ENCODE results near the gene TRMO. TPM values are rescaled to one million over a fixed set of nuclear protein-coding genes. Genes with fewer than 3 reads are reported as not detected.

TRMO gene
- total and polyA plus RNA-seq, 2 of the 13 experiments (the other 11 are each of a cell fraction or from before 2014, with no cell fraction given) = 8.7 to 18.6 TPM

- TF ChIP-seq, protein P1, sequence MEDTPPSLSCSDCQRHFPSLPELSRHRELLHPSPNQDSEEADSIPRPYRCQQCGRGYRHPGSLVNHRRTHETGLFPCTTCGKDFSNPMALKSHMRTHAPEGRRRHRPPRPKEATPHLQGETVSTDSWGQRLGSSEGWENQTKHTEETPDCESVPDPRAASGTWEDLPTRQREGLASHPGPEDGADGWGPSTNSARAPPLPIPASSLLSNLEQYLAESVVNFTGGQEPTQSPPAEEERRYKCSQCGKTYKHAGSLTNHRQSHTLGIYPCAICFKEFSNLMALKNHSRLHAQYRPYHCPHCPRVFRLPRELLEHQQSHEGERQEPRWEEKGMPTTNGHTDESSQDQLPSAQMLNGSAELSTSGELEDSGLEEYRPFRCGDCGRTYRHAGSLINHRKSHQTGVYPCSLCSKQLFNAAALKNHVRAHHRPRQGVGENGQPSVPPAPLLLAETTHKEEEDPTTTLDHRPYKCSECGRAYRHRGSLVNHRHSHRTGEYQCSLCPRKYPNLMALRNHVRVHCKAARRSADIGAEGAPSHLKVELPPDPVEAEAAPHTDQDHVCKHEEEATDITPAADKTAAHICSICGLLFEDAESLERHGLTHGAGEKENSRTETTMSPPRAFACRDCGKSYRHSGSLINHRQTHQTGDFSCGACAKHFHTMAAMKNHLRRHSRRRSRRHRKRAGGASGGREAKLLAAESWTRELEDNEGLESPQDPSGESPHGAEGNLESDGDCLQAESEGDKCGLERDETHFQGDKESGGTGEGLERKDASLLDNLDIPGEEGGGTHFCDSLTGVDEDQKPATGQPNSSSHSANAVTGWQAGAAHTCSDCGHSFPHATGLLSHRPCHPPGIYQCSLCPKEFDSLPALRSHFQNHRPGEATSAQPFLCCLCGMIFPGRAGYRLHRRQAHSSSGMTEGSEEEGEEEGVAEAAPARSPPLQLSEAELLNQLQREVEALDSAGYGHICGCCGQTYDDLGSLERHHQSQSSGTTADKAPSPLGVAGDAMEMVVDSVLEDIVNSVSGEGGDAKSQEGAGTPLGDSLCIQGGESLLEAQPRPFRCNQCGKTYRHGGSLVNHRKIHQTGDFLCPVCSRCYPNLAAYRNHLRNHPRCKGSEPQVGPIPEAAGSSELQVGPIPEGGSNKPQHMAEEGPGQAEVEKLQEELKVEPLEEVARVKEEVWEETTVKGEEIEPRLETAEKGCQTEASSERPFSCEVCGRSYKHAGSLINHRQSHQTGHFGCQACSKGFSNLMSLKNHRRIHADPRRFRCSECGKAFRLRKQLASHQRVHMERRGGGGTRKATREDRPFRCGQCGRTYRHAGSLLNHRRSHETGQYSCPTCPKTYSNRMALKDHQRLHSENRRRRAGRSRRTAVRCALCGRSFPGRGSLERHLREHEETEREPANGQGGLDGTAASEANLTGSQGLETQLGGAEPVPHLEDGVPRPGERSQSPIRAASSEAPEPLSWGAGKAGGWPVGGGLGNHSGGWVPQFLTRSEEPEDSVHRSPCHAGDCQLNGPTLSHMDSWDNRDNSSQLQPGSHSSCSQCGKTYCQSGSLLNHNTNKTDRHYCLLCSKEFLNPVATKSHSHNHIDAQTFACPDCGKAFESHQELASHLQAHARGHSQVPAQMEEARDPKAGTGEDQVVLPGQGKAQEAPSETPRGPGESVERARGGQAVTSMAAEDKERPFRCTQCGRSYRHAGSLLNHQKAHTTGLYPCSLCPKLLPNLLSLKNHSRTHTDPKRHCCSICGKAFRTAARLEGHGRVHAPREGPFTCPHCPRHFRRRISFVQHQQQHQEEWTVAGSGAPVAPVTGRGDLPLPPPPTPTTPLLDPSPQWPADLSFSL (CRISPR knock-in tag; IDR thresholded peaks at IDR 0.05) = no peak
- TF ChIP-seq SP4 (CRISPR knock-in tag; IDR thresholded peaks at IDR 0.05) (no peak), ZNF441 (CRISPR knock-in tag; IDR thresholded peaks at IDR 0.05; ENCODE audit: borderline replicate concordance) (no peak), ETV6 (CRISPR knock-in tag; conservative IDR thresholded peaks at IDR 0.05) (no peak)
Measured at GRCh38 chr9:97859346-97859745, 63.0 kb downstream of the TRMO start (continued).

DNA sequence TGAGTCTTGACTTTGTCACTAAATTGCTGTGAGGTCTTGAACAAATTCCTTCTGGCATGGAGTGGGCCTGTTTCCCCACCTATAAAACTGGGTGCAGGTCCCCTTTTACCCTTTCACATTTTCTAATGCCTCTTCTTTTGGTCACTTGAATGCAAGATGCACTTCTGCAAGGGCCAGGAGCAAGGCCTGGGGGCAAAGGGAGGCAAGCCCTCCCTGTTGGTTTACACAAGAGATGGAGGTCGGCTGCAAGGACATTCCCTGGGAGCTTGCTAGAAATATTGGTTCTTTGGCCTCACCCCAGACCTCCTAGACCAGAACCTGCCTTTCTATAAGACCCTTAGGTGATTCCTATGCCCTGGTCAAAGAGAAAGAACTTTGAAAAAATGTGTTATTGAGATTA lies 63.5 kb downstream of the TRMO start:
- no peak overlapping the region for H3K9ac ChIP-seq (ENCODE audit: insufficient read depth, low read depth, low read length)
- in situ Hi-C loops (cut with HindIII; ENCODE audit: extremely low pct_ligation_motif_present, low pct_unique_long_range_greater_than_20kb) = no loop called here
- ATAC-seq (no peak), DNase-seq (ENCODE audit: low spot score) (no peak), FAIRE-seq (no peak)
- no peak overlapping the region for H3K4me3 ChIP-seq (replicated peaks in 1 of 3; ENCODE audit: insufficient read depth in 1 of 3, low read depth in 2 of 3, low read length in 3 of 3)
- BruUV-seq (replicated peaks) = no TSS peak
- no peak overlapping the region for H3K27ac ChIP-seq (ENCODE audit: extremely low read length, insufficient read depth, low read length)
- H3K9me3 ChIP-seq (ENCODE audit: low read length) = no peaks in the 10 kb centered on the region
- TF ChIP-seq REXO4 (CRISPR knock-in tag; IDR thresholded peaks at IDR 0.05; ENCODE audit: borderline replicate concordance) = no peak
- WGBS (ENCODE audit: low lambda C conversion rate) = 9% methylated on average over 1 of the region's 1 CpG
- ChIA-PET POLR2A (no interaction called here), CTCF (ENCODE audit: low intra/inter-chr PET ratio, low total read pairs) (no interaction called here)
- no peaks in the 10 kb centered on the region for H3K79me2 ChIP-seq (ENCODE audit: insufficient read depth, low read length)
- no peak overlapping the region for H3K4me2 ChIP-seq (ENCODE audit: low read depth, low read length)
- H3K36me3 ChIP-seq (replicated peaks in 1 of 2; ENCODE audit: control insufficient read depth in 1 of 2, insufficient read depth in 2 of 2, low read length in 2 of 2) = no peaks in the 10 kb centered on the region
- peaks cover 6 to 43% of the 10 kb centered on the region in 2 experiments; a peak in 4 of 5 replicates for H3K27me3 ChIP-seq (ENCODE audit: control insufficient read depth in 1 of 2, insufficient read depth in 2 of 2, low read length in 2 of 2)
- H4K20me1 ChIP-seq (ENCODE audit: insufficient read depth, low read length) = no peaks in the 10 kb centered on the region
- intact Hi-C loops (cut with micrococcal nuclease; ENCODE audit: unreplicated experiment) = no loop called here
- no peak overlapping the region for H2AFZ ChIP-seq (ENCODE audit: low read length)
- no peaks in the 10 kb centered on the region; the same call in 1 of the 2 replicates for H3K4me1 ChIP-seq (ENCODE audit: insufficient read depth, low read length)
